Progenitor cell of endocrine pancreas (in vitro differentiated cells): ENCODE data around the gene TMEM44. TPM values are rescaled to one million over a fixed set of nuclear protein-coding genes. Genes with fewer than 3 reads are reported as not detected.

Experiments used
- DNase-seq: peaks from one replicate; pipeline ENCODE4 v3.0.0; 2021; ENCODE audit warnings: low spot score; ENCODE audit not compliant: unreplicated experiment
- H3K27ac Mint-ChIP-seq: 2 replicates; pipeline ENCODE4 v1.8.0; 2021; ENCODE audit warnings: mild to moderate bottlenecking, moderate library complexity, mixed read lengths
- H3K27me3 Mint-ChIP-seq: 2 replicates; pipeline ENCODE4 v1.8.0; 2021; ENCODE audit warnings: mixed read lengths
- H3K36me3 Mint-ChIP-seq: 2 replicates; pipeline ENCODE4 v1.8.0; 2022; ENCODE audit warnings: mixed read lengths; ENCODE audit not compliant: insufficient read depth
- H3K4me1 Mint-ChIP-seq: 2 replicates; pipeline ENCODE4 v1.8.0; 2021; ENCODE audit warnings: low read depth, mixed read lengths
- H3K4me3 Mint-ChIP-seq: 2 replicates; pipeline ENCODE4 v1.8.0; 2021; ENCODE audit warnings: low read depth, mild to moderate bottlenecking, moderate library complexity, mixed read lengths
- H3K9me3 Mint-ChIP-seq: 2 replicates; pipeline ENCODE4 v1.8.0; 2021; ENCODE audit warnings: low read depth, mixed read lengths
- CTCF ChIP-seq: fragments of 200-600 bp; sonication (generic); IDR thresholded peaks from one replicate; pipeline ENCODE4 v1.5.0; 2021; ENCODE audit warnings: antibody characterized with exemption, mild to moderate bottlenecking; ENCODE audit not compliant: unreplicated experiment
- total RNA-seq: library from RNA; stranded (reverse); gene quantifications from 2 replicates; pipeline ENCODE4 v1.2.1, GENCODE V29; 2021

TMEM44 gene
- total RNA-seq, 1 donor from 2014 or later = 44.7 TPM

GRCh38 chr3:194543550-194543949 lies 89.7 kb downstream of the TMEM44 start:
- Mint-ChIP-seq H3K36me3 (peaks cover 2% of the 10 kb centered on the region), H3K4me3 (no peak overlapping the region), H3K4me1 (peaks cover 6% of the 10 kb centered on the region), H3K27ac (no peak overlapping the region), H3K9me3 (peaks cover 7% of the 10 kb centered on the region), H3K27me3 (no peaks in the 10 kb centered on the region)
- TF ChIP-seq CTCF = no peak
- DNase-seq = no peak

- Mint-ChIP-seq H3K36me3 (no peaks in the 10 kb centered on the region), H3K4me3 (no peak overlapping the region), H3K9me3 (no peaks in the 10 kb centered on the region), H3K4me1 (peaks cover 20% of the 10 kb centered on the region), H3K27me3 (no peaks in the 10 kb centered on the region), H3K27ac (peak overlapping the region; percentile 2)
- DNase-seq = no peak
- TF ChIP-seq CTCF = no peak
These were observed 91.7 kb downstream of the TMEM44 start for GRCh38 chr3:194541483-194541882.

GRCh38 chr3:194540274-194540905 lies 92.8 kb downstream of the TMEM44 start:
- Mint-ChIP-seq H3K4me3 (no peak overlapping the region), H3K36me3 (no peaks in the 10 kb centered on the region), H3K27ac (peak overlapping the region; percentile 18), H3K4me1 (peaks cover 25% of the 10 kb centered on the region), H3K9me3 (no peaks in the 10 kb centered on the region), H3K27me3 (no peaks in the 10 kb centered on the region)
- DNase-seq = no peak
- no peak for TF ChIP-seq CTCF

- Mint-ChIP-seq H3K27me3 (no peaks in the 10 kb centered on the region), H3K4me1 (peaks cover 25% of the 10 kb centered on the region), H3K4me3 (no peak overlapping the region), H3K27ac (no peak overlapping the region), H3K9me3 (peaks cover 6% of the 10 kb centered on the region), H3K36me3 (no peaks in the 10 kb centered on the region)
- DNase-seq = no peak
- TF ChIP-seq CTCF = no peak
These were observed 93.7 kb downstream of the TMEM44 start for GRCh38 chr3:194539498-194539897.

GRCh38 chr3:194537732-194538247 lies 95.4 kb downstream of the TMEM44 start:
- Mint-ChIP-seq H3K27me3 (no peaks in the 10 kb centered on the region), H3K27ac (peak overlapping the region; percentile 97), H3K36me3 (peaks cover 1% of the 10 kb centered on the region), H3K4me1 (peaks cover 25% of the 10 kb centered on the region), H3K9me3 (peaks cover 16% of the 10 kb centered on the region), H3K4me3 (no peak overlapping the region)
- TF ChIP-seq CTCF = no peak
- no peak for DNase-seq

Other genes starting within 250 kb of the TMEM44 start
- gene GP5, start 234.2 kb downstream of the TMEM44 start, total RNA-seq = 0.18 and 0.24 TPM in 2 replicates
- gene ATP13A3, start 146.4 kb downstream of the TMEM44 start, total RNA-seq = 124 and 135 TPM in 2 replicates
- 51.0 and 52.9 TPM in 2 replicates for gene LSG1, start 38.8 kb upstream of the TMEM44 start, total RNA-seq
- 0.12 and 0.31 TPM in 2 replicates for gene FAM43A, start 52.5 kb upstream of the TMEM44 start, total RNA-seq